GM12878 (cell line): ENCODE data around the gene PSMB8. TPM values are rescaled to one million over a fixed set of nuclear protein-coding genes. Genes with fewer than 3 reads are reported as not detected.

Experiments
- CHD2 ChIP-seq: IDR thresholded peaks from 2 replicates; pipeline ENCODE4 v1.6.1; 2011; ENCODE audit warnings: low read depth, low read length, improper control_type of control experiment, borderline replicate concordance
- CHD4 ChIP-seq: fragments of 200-600 bp; sonication (generic); IDR thresholded peaks from 2 replicates; pipeline ENCODE4 v1.6.1; 2016; ENCODE audit warnings: mild to moderate bottlenecking
- DPF2 ChIP-seq: fragments of 450-650 bp; IDR thresholded peaks from 2 replicates; pipeline ENCODE4 v1.6.1; 2017; ENCODE audit warnings: mild to moderate bottlenecking
- HCFC1 ChIP-seq: fragments of 150-350 bp; IDR thresholded peaks from 2 replicates; pipeline ENCODE4 v1.6.1; 2014; ENCODE audit warnings: low read length
- HDGF ChIP-seq: fragments of 450-650 bp; IDR thresholded peaks from 2 replicates; pipeline ENCODE4 v1.6.1; 2016; ENCODE audit warnings: antibody characterized with exemption
- KAT2A ChIP-seq: conservative IDR thresholded peaks from 2 replicates; pipeline ENCODE4 v1.6.1; 2011; ENCODE audit warnings: low read depth, low read length; ENCODE audit not compliant: control insufficient read depth
- MEF2A ChIP-seq: IDR thresholded peaks from 2 replicates; pipeline ENCODE4 v1.6.1; 2011; ENCODE audit warnings: low read depth, mild to moderate bottlenecking, low read length, moderate library complexity; ENCODE audit not compliant: insufficient read depth
- MLLT1 ChIP-seq: fragments of 450-650 bp; IDR thresholded peaks from 2 replicates; pipeline ENCODE4 v1.6.1; 2016; ENCODE audit warnings: mild to moderate bottlenecking
- NBN ChIP-seq: fragments of 450-650 bp; IDR thresholded peaks from 2 replicates; pipeline ENCODE4 v1.6.1; 2016
- PAX5 ChIP-seq: IDR thresholded peaks from 2 replicates; pipeline ENCODE4 v1.6.1; 2011; ENCODE audit warnings: low read depth, low read length, borderline replicate concordance
- SIX5 ChIP-seq: IDR thresholded peaks from 2 replicates; pipeline ENCODE4 v1.6.1; 2011; ENCODE audit warnings: mild to moderate bottlenecking, low read depth, low read length, moderate library complexity; ENCODE audit not compliant: severe bottlenecking
- SREBF2 ChIP-seq: IDR thresholded peaks from 2 replicates; pipeline ENCODE4 v1.6.1; 2012; ENCODE audit warnings: mild to moderate bottlenecking, low read length
- SRF ChIP-seq, 2 experiments: IDR thresholded peaks; 2 replicates each; pipeline ENCODE4 v1.6.1; 2011; ENCODE audit warnings: low read depth in 2 of 2, low read length in 2 of 2, mild to moderate bottlenecking in 1 of 2, moderate library complexity in 1 of 2
- ZBED1 ChIP-seq: IDR thresholded peaks from 2 replicates; pipeline ENCODE4 v1.6.1; 2016; ENCODE audit warnings: borderline replicate concordance
- ZNF217 ChIP-seq: fragments of 450-650 bp; IDR thresholded peaks from 2 replicates; pipeline ENCODE4 v1.6.1; 2017; ENCODE audit warnings: antibody characterized with exemption, mild to moderate bottlenecking
- ZNF687 ChIP-seq: fragments of 450-650 bp; IDR thresholded peaks from 2 replicates; pipeline ENCODE4 v1.6.1; 2017; ENCODE audit warnings: mild to moderate bottlenecking, moderate library complexity
- polyA plus RNA-seq, 11 experiments: library from polyadenylated mRNA; depleted of rRNA in 4 of 11; unstranded in 6 of 11; stranded (reverse) in 5 of 11; fragments of >200 nt; fragmentation: Nextera tagmentation in 4 of 11; fragmentation: Illumina TruSeq in 1 of 11; extraction: Ambion mirVana in 4 of 11; extraction: Trizol in 1 of 11; gene quantifications; 1 replicate in 1 of 11; 2 replicates in 10 of 11; pipeline versions ENCODE4 v1.2.1 to v1.2.3, GENCODE V29; 2011 to 2016; ENCODE audit warnings: inconsistent platforms in 2 of 11, missing spikeins in 2 of 11, low read depth in 1 of 11
- total RNA-seq, 4 experiments: library from RNA; depleted of rRNA in 3 of 4; stranded (reverse); fragments of >200 nt in 3 of 4; fragmentation: Illumina TruSeq in 1 of 4; extraction: Trizol in 1 of 4; gene quantifications; 2 replicates each; pipeline versions ENCODE4 v1.2.1 to v1.2.3, GENCODE V29; 2013 to 2021
- TF ChIP-seq, protein P1 (sequence below): IDR thresholded peaks from 2 replicates; pipeline ENCODE4 v1.6.1; 2012; ENCODE audit warnings: improper control_type of control experiment, low read depth, low read length; ENCODE audit not compliant: insufficient replicate concordance
- TF ChIP-seq, protein P2 (sequence below): IDR thresholded peaks from 2 replicates; pipeline ENCODE4 v1.6.1; 2011; ENCODE audit warnings: low read depth, low read length, improper control_type of control experiment, borderline replicate concordance

PSMB8 gene
- total and polyA plus RNA-seq, 10 of the 15 experiments (the other 5 are each of a cell fraction or from before 2014, with no cell fraction given) = 304 to 557 (median 379) TPM

DNA sequence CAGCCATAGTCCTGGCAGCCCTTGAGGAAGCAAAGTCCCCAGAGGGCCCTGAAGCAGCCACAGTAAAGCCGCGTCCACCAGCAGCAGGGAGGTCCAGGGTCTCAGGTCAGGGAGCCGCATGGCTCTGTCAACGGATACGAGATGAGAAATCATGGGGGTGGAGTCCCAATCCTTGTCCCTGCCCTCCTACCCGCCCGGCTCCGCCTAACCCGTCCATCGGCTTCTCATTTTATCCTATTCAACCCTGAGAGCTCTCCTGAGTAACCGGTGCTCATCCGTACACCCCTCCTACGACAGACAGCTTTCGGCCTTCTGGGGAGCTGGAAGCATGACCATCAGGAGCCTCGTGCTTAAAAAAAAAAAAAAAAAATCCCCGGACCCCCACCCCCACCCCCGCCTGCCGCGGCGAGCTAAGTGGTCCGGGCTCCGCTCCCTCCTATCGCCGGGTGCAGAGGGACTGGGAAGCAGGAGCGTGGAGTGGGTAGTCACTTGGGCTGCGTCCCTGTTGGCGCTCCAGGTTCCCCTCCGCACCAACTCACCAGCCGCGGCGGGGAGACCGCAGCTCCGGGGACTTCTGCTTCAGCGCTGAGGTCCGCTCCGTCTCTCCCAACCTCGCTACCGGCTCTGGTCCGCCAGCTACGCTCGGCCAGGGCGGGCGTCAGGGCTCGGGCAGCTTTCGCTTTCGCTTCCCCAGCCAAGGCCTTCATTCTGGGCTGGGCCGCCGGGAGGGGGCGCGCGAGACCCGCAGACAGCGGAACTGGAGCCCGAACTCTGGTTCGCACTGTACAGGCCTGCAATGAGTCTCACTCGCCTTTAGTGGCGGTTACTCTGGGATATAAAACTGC is 5.5 kb downstream of the PSMB8 start, which contains the start of gene TAP2 (continued):
- TF ChIP-seq MEF2A (0 out of 2 replicates have a peak, but pooled peaks have one; percentile 29), ZBED1 (no peak), SIX5 (no peak), SRF (IDR thresholded peaks at IDR 0.05; ENCODE audit: low read depth in 2 of 2, low read length in 2 of 2) (peak in 1 of 2 experiments; percentile 41; a peak in 1 of 4 replicates), HDGF (no peak), ZNF217 (no peak), PAX5 (no peak), DPF2 (peak; percentile 61; the same call in 1 of the 2 replicates), NBN (peak; percentile 56; the same call in 1 of the 2 replicates), KAT2A (no peak), MLLT1 (no peak), CHD2 (0 out of 2 replicates have a peak, but pooled peaks have one; percentile 44), SREBF2 (no peak), ZNF687 (peak; percentile 79), CHD4 (no peak), HCFC1 (peak; percentile 41)
- TF ChIP-seq, protein P1, sequence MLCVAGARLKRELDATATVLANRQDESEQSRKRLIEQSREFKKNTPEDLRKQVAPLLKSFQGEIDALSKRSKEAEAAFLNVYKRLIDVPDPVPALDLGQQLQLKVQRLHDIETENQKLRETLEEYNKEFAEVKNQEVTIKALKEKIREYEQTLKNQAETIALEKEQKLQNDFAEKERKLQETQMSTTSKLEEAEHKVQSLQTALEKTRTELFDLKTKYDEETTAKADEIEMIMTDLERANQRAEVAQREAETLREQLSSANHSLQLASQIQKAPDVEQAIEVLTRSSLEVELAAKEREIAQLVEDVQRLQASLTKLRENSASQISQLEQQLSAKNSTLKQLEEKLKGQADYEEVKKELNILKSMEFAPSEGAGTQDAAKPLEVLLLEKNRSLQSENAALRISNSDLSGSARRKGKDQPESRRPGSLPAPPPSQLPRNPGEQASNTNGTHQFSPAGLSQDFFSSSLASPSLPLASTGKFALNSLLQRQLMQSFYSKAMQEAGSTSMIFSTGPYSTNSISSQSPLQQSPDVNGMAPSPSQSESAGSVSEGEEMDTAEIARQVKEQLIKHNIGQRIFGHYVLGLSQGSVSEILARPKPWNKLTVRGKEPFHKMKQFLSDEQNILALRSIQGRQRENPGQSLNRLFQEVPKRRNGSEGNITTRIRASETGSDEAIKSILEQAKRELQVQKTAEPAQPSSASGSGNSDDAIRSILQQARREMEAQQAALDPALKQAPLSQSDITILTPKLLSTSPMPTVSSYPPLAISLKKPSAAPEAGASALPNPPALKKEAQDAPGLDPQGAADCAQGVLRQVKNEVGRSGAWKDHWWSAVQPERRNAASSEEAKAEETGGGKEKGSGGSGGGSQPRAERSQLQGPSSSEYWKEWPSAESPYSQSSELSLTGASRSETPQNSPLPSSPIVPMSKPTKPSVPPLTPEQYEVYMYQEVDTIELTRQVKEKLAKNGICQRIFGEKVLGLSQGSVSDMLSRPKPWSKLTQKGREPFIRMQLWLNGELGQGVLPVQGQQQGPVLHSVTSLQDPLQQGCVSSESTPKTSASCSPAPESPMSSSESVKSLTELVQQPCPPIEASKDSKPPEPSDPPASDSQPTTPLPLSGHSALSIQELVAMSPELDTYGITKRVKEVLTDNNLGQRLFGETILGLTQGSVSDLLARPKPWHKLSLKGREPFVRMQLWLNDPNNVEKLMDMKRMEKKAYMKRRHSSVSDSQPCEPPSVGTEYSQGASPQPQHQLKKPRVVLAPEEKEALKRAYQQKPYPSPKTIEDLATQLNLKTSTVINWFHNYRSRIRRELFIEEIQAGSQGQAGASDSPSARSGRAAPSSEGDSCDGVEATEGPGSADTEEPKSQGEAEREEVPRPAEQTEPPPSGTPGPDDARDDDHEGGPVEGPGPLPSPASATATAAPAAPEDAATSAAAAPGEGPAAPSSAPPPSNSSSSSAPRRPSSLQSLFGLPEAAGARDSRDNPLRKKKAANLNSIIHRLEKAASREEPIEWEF = no peak
- TF ChIP-seq, protein P2, sequence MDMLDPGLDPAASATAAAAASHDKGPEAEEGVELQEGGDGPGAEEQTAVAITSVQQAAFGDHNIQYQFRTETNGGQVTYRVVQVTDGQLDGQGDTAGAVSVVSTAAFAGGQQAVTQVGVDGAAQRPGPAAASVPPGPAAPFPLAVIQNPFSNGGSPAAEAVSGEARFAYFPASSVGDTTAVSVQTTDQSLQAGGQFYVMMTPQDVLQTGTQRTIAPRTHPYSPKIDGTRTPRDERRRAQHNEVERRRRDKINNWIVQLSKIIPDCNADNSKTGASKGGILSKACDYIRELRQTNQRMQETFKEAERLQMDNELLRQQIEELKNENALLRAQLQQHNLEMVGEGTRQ = no peak
